Measurements from ENCODE around the gene IFT80. TPM values are rescaled to one million over a fixed set of nuclear protein-coding genes. Genes with fewer than 3 reads are reported as not detected.

Gene IFT80
- total and polyA plus RNA-seq, 2 donors (not counting 1 experiment from before 2014, with no cell fraction given), result 38.4 to 75.0 TPM

DNA sequence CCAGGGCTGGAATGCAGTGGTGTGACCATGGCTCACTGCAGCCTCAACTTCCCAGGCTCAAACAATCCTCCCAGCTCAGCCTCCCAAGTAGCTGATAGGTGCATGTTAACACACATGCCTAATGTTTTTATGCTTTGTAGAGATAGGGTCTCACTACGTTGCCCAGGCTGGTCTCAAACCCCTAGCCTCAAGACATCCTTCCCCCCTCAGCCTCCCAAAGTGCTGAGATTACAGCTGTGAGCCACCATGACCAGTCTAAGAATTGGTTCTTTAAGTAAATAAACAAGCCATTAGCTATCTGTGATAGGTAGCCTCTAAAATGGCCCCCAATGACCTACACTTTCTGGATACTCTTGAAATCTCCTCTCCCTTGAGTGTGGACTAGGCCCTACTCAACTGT is 46.8 kb upstream of the IFT80 start:
- no peak overlapping the region for H3K9ac ChIP-seq (ENCODE audit: insufficient read depth, low read length)

DNA sequence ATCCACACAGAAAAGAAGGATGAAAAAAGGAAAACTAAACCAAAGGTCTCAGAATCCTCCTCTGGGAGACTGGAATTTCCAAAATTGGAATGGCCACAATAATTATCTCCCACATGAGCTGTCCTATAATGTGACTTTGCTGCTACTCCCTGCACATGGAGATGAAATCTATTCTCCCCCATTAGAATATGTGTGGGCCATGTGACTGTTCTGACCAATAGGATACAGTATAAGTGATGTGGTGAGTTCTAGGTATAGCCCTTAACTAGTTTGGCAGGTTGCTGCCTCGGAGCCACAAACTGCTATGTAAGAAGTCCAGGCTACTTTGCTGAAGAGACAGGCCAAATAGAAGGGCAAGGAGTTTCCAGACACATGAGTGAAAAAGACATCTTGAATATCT is 45.4 kb upstream of the IFT80 start:
- DNase-seq (ENCODE audit: low read depth in 2 of 2), result no peak
- TF ChIP-seq EZH2 (IDR thresholded peaks at IDR 0.05; ENCODE audit: low read length, missing control alignments), result no peak
- TF ChIP-seq, protein P1, sequence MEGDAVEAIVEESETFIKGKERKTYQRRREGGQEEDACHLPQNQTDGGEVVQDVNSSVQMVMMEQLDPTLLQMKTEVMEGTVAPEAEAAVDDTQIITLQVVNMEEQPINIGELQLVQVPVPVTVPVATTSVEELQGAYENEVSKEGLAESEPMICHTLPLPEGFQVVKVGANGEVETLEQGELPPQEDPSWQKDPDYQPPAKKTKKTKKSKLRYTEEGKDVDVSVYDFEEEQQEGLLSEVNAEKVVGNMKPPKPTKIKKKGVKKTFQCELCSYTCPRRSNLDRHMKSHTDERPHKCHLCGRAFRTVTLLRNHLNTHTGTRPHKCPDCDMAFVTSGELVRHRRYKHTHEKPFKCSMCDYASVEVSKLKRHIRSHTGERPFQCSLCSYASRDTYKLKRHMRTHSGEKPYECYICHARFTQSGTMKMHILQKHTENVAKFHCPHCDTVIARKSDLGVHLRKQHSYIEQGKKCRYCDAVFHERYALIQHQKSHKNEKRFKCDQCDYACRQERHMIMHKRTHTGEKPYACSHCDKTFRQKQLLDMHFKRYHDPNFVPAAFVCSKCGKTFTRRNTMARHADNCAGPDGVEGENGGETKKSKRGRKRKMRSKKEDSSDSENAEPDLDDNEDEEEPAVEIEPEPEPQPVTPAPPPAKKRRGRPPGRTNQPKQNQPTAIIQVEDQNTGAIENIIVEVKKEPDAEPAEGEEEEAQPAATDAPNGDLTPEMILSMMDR (conservative IDR thresholded peaks at IDR 0.05 in 1 of 2, IDR thresholded peaks at IDR 0.05 in 1 of 2; ENCODE audit: low read depth in 1 of 2, low read length in 2 of 2), result no peak
- Histone ChIP-seq H3K9me3 (ENCODE audit: control insufficient read depth, insufficient read depth, low read depth, low read length) (no peaks in the 10 kb centered on the region), H3K79me2 (ENCODE audit: control insufficient read depth, insufficient read depth, low read length) (peaks cover 91% of the 10 kb centered on the region), H2AFZ (ENCODE audit: low read length) (no peak overlapping the region), H4K20me1 (ENCODE audit: control insufficient read depth, extremely low read depth, insufficient read depth, low read length) (no peaks in the 10 kb centered on the region), H3K27ac (ENCODE audit: insufficient read depth, low read length) (no peak overlapping the region), H3K9ac (ENCODE audit: insufficient read depth, low read length) (no peak overlapping the region), H3K36me3 (ENCODE audit: control insufficient read depth, insufficient read depth, low read length) (peaks cover 2% of the 10 kb centered on the region), H3K4me1 (ENCODE audit: control insufficient read depth, extremely low read depth, insufficient read depth, low read length) (no peaks in the 10 kb centered on the region), H3K4me2 (ENCODE audit: extremely low read depth, insufficient read depth, low read length) (no peak overlapping the region), H3K4me3 (replicated peaks in 1 of 4; ENCODE audit: control extremely low read depth in 1 of 4, insufficient read depth in 1 of 4, low read depth in 3 of 4, low read length in 4 of 4) (no peak overlapping the region), H3K27me3 (ENCODE audit: control insufficient read depth, insufficient read depth, low read length) (no peaks in the 10 kb centered on the region)

More for the DNA sequence above, 46.8 kb upstream of the IFT80 start:
- Histone ChIP-seq H3K27ac (ENCODE audit: insufficient read depth, low read length) (no peak overlapping the region), H3K9me3 (ENCODE audit: control insufficient read depth, insufficient read depth, low read depth, low read length) (no peaks in the 10 kb centered on the region), H3K4me2 (ENCODE audit: extremely low read depth, insufficient read depth, low read length) (no peak overlapping the region), H3K27me3 (ENCODE audit: control insufficient read depth, insufficient read depth, low read length) (no peaks in the 10 kb centered on the region), H3K36me3 (ENCODE audit: control insufficient read depth, insufficient read depth, low read length) (peaks cover 2% of the 10 kb centered on the region), H4K20me1 (ENCODE audit: control insufficient read depth, extremely low read depth, insufficient read depth, low read length) (no peaks in the 10 kb centered on the region), H3K79me2 (ENCODE audit: control insufficient read depth, insufficient read depth, low read length) (peaks cover 80% of the 10 kb centered on the region), H3K4me3 (replicated peaks in 1 of 4; ENCODE audit: control extremely low read depth in 1 of 4, insufficient read depth in 1 of 4, low read depth in 3 of 4, low read length in 4 of 4) (no peak overlapping the region), H3K4me1 (ENCODE audit: control insufficient read depth, extremely low read depth, insufficient read depth, low read length) (peaks cover 4% of the 10 kb centered on the region), H2AFZ (ENCODE audit: low read length) (no peak overlapping the region)
- no peak for DNase-seq (ENCODE audit: low read depth in 2 of 2)
- no peak for TF ChIP-seq EZH2 (IDR thresholded peaks at IDR 0.05; ENCODE audit: low read length, missing control alignments)
- TF ChIP-seq, protein P1 (conservative IDR thresholded peaks at IDR 0.05 in 1 of 2, IDR thresholded peaks at IDR 0.05 in 1 of 2; ENCODE audit: low read depth in 1 of 2, low read length in 2 of 2), result no peak

DNA sequence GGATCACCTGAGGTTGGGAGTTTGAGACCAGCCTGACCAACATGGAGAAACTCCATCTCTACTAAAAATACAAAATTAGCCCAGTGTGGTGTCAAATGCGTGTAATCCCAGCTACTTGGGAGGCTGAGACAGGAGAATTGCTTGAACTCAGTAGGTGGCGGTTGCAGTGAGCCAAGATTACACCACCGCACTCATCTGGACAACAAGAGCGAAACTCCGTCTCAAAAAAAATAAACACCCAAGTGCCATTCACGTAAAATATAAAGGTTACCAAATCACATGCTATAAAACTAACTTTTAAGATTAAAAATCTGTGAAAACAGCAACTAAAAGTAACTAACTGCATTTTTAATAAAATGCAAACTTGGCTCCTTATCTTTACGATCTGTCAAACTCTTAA is 41.7 kb upstream of the IFT80 start:
- no peak for DNase-seq (ENCODE audit: low read depth in 2 of 2)
- Histone ChIP-seq H3K4me2 (ENCODE audit: extremely low read depth, insufficient read depth, low read length) (no peak overlapping the region), H3K27me3 (ENCODE audit: control insufficient read depth, insufficient read depth, low read length) (no peaks in the 10 kb centered on the region), H3K27ac (ENCODE audit: insufficient read depth, low read length) (no peak overlapping the region), H3K9me3 (ENCODE audit: control insufficient read depth, insufficient read depth, low read depth, low read length) (no peaks in the 10 kb centered on the region), H3K79me2 (ENCODE audit: control insufficient read depth, insufficient read depth, low read length) (peaks cover 76% of the 10 kb centered on the region), H3K4me1 (ENCODE audit: control insufficient read depth, extremely low read depth, insufficient read depth, low read length) (no peaks in the 10 kb centered on the region), H3K4me3 (replicated peaks in 1 of 4; ENCODE audit: control extremely low read depth in 1 of 4, insufficient read depth in 1 of 4, low read depth in 3 of 4, low read length in 4 of 4) (no peak overlapping the region), H2AFZ (ENCODE audit: low read length) (no peak overlapping the region), H4K20me1 (ENCODE audit: control insufficient read depth, extremely low read depth, insufficient read depth, low read length) (no peaks in the 10 kb centered on the region), H3K9ac (ENCODE audit: insufficient read depth, low read length) (no peak overlapping the region), H3K36me3 (ENCODE audit: control insufficient read depth, insufficient read depth, low read length) (peaks cover under 1% of the 10 kb centered on the region)
- no peak for TF ChIP-seq EZH2 (IDR thresholded peaks at IDR 0.05; ENCODE audit: low read length, missing control alignments)
- TF ChIP-seq, protein P1 (conservative IDR thresholded peaks at IDR 0.05 in 1 of 2, IDR thresholded peaks at IDR 0.05 in 1 of 2; ENCODE audit: low read depth in 1 of 2, low read length in 2 of 2), result no peak

All from fibroblast of lung (primary cell).